Measurements from ENCODE around the gene NAXD. TPM values are rescaled to one million over a fixed set of nuclear protein-coding genes. Genes with fewer than 3 reads are reported as not detected.

NAXD gene
- total and polyA plus RNA-seq, 2 of the 4 experiments (the other 2 are of a cell fraction) = 10.2 to 27.2 TPM

DNA sequence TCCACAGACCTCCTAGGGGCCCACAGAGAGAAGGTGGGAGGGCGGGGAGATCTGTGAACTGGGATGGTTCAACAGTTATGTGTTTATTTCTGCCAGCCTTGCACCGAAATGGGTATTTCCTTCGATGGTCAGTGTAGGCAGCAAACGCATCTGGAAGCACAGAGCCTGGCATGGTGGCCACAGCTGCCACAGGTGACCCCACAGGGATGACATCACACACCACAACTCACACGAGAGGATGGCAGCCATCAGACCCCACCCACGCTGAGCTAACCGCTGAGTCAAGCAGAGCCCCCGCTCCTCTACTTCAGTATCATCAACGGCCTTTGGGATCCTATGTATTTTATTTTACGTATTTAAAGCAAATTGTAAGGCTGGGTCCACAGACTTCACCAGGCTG lies 37.4 kb downstream of the NAXD start:
- H3K9ac ChIP-seq (ENCODE audit: low read depth, low read length) = no peak overlapping the region
- no peak for TF ChIP-seq MAFK (IDR thresholded peaks at IDR 0.05; ENCODE audit: low read depth, low read length)
- no peak for TF ChIP-seq CHD1 (IDR thresholded peaks at IDR 0.05; ENCODE audit: low read depth, low read length)
- TF ChIP-seq RFX5 (IDR thresholded peaks at IDR 0.05; ENCODE audit: low read depth, low read length) = no peak
- TF ChIP-seq RAD21 (IDR thresholded peaks at IDR 0.05; ENCODE audit: low read length) = no peak
- TF ChIP-seq NFE2L2 (IDR thresholded peaks at IDR 0.05; ENCODE audit: low read depth, low read length) = no peak
- no peak for TF ChIP-seq CEBPB (IDR thresholded peaks at IDR 0.05; ENCODE audit: low read depth, low read length)
- TF ChIP-seq BHLHE40 (IDR thresholded peaks at IDR 0.05; ENCODE audit: low read depth, low read length) = no peak
- no peak for TF ChIP-seq MXI1 (IDR thresholded peaks at IDR 0.05; ENCODE audit: borderline replicate concordance, low read depth, low read length)
- TF ChIP-seq FOS (IDR thresholded peaks at IDR 0.05; ENCODE audit: low read depth, low read length) = no peak
- no peak for TF ChIP-seq MAZ (IDR thresholded peaks at IDR 0.05; ENCODE audit: borderline replicate concordance, low read depth, low read length)
- no peak for TF ChIP-seq CTCF (conservative IDR thresholded peaks at IDR 0.05; ENCODE audit: low read depth, low read length)
- TF ChIP-seq POLR2A (IDR thresholded peaks at IDR 0.05; ENCODE audit: low read depth, low read length) = no peak
- TF ChIP-seq USF2 (IDR thresholded peaks at IDR 0.05; ENCODE audit: low read depth, low read length) = no peak
- no peak for TF ChIP-seq SMC3 (IDR thresholded peaks at IDR 0.05; ENCODE audit: low read depth, low read length)
- TF ChIP-seq RCOR1 (IDR thresholded peaks at IDR 0.05; ENCODE audit: insufficient replicate concordance, low read length) = no peak
- TF ChIP-seq, protein P1, sequence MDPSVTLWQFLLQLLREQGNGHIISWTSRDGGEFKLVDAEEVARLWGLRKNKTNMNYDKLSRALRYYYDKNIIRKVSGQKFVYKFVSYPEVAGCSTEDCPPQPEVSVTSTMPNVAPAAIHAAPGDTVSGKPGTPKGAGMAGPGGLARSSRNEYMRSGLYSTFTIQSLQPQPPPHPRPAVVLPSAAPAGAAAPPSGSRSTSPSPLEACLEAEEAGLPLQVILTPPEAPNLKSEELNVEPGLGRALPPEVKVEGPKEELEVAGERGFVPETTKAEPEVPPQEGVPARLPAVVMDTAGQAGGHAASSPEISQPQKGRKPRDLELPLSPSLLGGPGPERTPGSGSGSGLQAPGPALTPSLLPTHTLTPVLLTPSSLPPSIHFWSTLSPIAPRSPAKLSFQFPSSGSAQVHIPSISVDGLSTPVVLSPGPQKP (IDR thresholded peaks at IDR 0.05; ENCODE audit: borderline replicate concordance, low read depth, low read length) = no peak
- H3K14ac ChIP-seq (replicated peaks; ENCODE audit: low read depth, low read length) = no peak overlapping the region
- no peaks in the 10 kb centered on the region for H3K4me1 ChIP-seq (ENCODE audit: control insufficient read depth, insufficient read depth, low read length)
- no peaks in the 10 kb centered on the region for H4K20me1 ChIP-seq (ENCODE audit: insufficient read depth, low read length)
- H2AK5ac ChIP-seq (ENCODE audit: low read depth, low read length) = no peak overlapping the region
- H2BK20ac ChIP-seq (ENCODE audit: low read depth, low read length) = no peak overlapping the region
- no peak overlapping the region for H4K91ac ChIP-seq (ENCODE audit: insufficient read depth, low read depth, low read length)
- H3K9me1 ChIP-seq (ENCODE audit: insufficient read depth, low read length) = peaks cover 2% of the 10 kb centered on the region; the same call in 1 of the 2 replicates
- BruUV-seq (replicated peaks) = no TSS peak
- H3K36me3 ChIP-seq (ENCODE audit: control insufficient read depth, insufficient read depth, low read length) = peaks cover 27% of the 10 kb centered on the region
- no peak overlapping the region for H3K27ac ChIP-seq (ENCODE audit: insufficient read depth, low read length)
- 95% methylated on average over 4 of the region's 10 CpGs; no CpG with 5 or more reads in 1 of the 2 experiments for WGBS, 2 experiments (ENCODE audit: extremely low coverage in 2 of 2, insufficient read length in 1 of 2)
- in situ Hi-C loops (cut with MboI; ENCODE audit: low sequenced_read_pairs) = no loop called here
- H3K18ac ChIP-seq (ENCODE audit: low read depth, low read length) = no peak overlapping the region
- no peak overlapping the region for H4K5ac ChIP-seq (ENCODE audit: low read depth, low read length)
- no peak overlapping the region for H2BK15ac ChIP-seq (ENCODE audit: low read depth, low read length)
- no peak overlapping the region for H3K4me2 ChIP-seq (ENCODE audit: low read depth, low read length)
- no peak overlapping the region for H3K56ac ChIP-seq (ENCODE audit: extremely low read depth, insufficient read depth, low read length)
- DNase-seq = no peak
- H2AK9ac ChIP-seq (replicated peaks; ENCODE audit: low read depth, low read length, poor library complexity) = no peak overlapping the region
- intact Hi-C loops (cut with micrococcal nuclease) = no loop called here
- no peak overlapping the region for H4K8ac ChIP-seq (ENCODE audit: low read depth in 2 of 2, low read length in 2 of 2)
- ChIA-PET POLR2A (ENCODE audit: unreplicated experiment) (no interaction called here), CTCF (no interaction called here)
- no peak overlapping the region for H3K23ac ChIP-seq (ENCODE audit: low read depth, low read length)
- H3K9me3 ChIP-seq (ENCODE audit: control insufficient read depth, insufficient read depth, low read length) = no peaks in the 10 kb centered on the region; the same call in 1 of the 2 replicates
- H3K79me1 ChIP-seq (ENCODE audit: low read depth in 1 of 2, low read length in 2 of 2) = peaks cover 9 to 22% of the 10 kb centered on the region in 2 experiments
- dilution Hi-C loops (cut with HindIII; ENCODE audit: low sequenced_read_pairs, unreplicated experiment) = no loop called here
- no peak for ATAC-seq (ENCODE audit: low read depth)
- H3K4ac ChIP-seq (ENCODE audit: low read depth, low read length) = no peak overlapping the region
- H2BK5ac ChIP-seq (ENCODE audit: low read depth, low read length, poor library complexity, severe bottlenecking) = no peak overlapping the region
- H2AFZ ChIP-seq (replicated peaks; ENCODE audit: low read length, poor library complexity) = no peak overlapping the region
- no peak overlapping the region for H2BK120ac ChIP-seq (ENCODE audit: low read depth, low read length)
- H3K27me3 ChIP-seq (ENCODE audit: control insufficient read depth, insufficient read depth, low read length) = no peaks in the 10 kb centered on the region
- no peak overlapping the region for H3K4me3 ChIP-seq (ENCODE audit: insufficient read depth, low read depth, low read length)
